ENCODE measurements around the gene P4HB.

The P4HB gene

GRCh38 chr17:81870131-81870980, 10.0 kb upstream of the P4HB start:
- peak; percentile 89 for TF ChIP-seq ZFX (IDR thresholded peaks at IDR 0.05)
- TF ChIP-seq, protein P1, sequence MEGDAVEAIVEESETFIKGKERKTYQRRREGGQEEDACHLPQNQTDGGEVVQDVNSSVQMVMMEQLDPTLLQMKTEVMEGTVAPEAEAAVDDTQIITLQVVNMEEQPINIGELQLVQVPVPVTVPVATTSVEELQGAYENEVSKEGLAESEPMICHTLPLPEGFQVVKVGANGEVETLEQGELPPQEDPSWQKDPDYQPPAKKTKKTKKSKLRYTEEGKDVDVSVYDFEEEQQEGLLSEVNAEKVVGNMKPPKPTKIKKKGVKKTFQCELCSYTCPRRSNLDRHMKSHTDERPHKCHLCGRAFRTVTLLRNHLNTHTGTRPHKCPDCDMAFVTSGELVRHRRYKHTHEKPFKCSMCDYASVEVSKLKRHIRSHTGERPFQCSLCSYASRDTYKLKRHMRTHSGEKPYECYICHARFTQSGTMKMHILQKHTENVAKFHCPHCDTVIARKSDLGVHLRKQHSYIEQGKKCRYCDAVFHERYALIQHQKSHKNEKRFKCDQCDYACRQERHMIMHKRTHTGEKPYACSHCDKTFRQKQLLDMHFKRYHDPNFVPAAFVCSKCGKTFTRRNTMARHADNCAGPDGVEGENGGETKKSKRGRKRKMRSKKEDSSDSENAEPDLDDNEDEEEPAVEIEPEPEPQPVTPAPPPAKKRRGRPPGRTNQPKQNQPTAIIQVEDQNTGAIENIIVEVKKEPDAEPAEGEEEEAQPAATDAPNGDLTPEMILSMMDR (conservative IDR thresholded peaks at IDR 0.05): no peak
- peak overlapping the region; percentile 100 for H3K27ac ChIP-seq

DNA sequence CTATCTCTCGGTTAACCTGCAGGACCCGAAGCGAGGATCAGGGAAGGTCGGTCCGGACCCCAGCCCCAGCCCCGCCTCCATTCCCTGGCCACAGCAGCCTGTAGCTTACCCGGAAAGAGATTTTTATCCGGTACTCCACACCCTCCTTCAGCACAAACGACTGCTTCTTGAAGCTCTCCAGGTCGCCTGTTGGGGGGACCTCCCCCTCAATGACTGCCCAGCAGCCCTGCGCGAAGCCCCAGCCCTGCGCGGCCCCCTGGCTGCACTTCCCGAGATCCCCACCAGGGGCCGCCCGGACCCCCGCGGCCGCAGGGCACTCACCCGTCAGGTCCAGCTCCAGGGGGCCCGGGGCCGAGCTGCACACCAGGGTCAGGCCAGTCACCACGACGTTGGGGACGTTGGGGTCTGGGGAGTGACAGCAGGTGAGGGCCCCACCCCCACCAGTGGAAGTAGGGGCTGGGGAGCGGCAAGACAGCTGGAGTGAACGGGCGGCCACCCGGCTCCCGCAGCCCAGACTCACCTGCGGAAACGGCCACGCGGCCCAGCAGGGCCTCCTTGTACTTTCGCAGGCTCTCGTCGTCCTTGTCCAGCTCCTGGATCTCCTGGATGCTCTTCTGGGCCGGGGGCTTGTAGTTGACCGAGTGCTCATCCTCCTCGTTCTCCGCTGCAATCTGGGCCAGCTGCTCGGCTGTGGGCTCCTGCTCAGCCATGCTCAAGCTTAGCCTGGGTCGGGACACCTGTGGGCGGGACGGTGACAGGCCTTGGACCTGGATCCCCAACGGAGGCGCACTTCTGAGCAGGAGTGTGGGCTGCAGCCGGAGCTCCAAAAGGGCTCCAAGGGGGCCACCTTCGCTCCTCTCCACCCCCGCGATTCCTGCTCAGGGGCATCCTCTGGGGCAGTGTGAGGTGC, 9.1 kb upstream of the P4HB start:
- TF ChIP-seq, protein P1 (conservative IDR thresholded peaks at IDR 0.05): peak; percentile 87
- peak; percentile 4; the same call in 1 of the 2 replicates for TF ChIP-seq ZFX (IDR thresholded peaks at IDR 0.05)
- peak overlapping the region; percentile 100 for H3K27ac ChIP-seq

- peak overlapping the region; percentile 100 for H3K27ac ChIP-seq
- TF ChIP-seq ZFX (IDR thresholded peaks at IDR 0.05): no peak
- TF ChIP-seq, protein P1 (conservative IDR thresholded peaks at IDR 0.05): no peak
Measured at GRCh38 chr17:81868674-81869220, 8.4 kb upstream of the P4HB start.

DNA sequence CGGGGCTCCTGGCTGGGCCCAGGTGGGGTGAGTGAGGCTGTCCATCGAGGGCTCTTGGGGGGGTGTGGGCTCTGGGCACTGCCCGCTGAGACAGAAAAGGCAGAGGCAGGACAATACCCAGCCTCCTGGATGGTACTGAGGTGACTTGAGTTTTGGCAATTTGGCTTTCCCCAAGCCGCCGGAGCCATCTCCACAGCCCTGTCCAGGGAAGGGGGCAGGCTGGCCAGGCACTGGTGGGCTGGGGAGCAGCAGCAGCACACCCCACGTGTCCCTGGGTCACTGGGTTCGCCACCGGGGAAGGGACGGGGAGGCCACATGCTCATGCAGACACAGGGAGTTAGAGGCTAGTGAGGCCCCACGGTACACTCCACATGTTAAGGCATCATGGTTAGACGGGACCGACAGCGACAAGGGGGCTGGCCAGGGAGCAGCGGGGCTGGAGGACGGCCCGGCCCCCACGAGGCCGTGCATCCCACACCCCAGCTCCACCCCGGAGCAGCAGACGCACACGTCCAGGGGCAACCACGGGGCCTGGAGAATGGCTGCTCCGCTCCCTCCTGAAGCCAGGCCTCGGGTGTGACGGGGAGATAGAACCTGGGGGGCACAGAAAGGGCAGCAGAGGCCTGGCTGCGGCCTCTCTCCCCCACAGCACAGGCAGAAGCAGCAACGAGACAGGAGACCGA, 7.8 kb upstream of the P4HB start:
- TF ChIP-seq ZFX (IDR thresholded peaks at IDR 0.05): peak; percentile 38; the same call in 1 of the 2 replicates
- TF ChIP-seq, protein P1 (conservative IDR thresholded peaks at IDR 0.05): no peak
- H3K27ac ChIP-seq: peak overlapping the region; percentile 100

- TF ChIP-seq, protein P1 (conservative IDR thresholded peaks at IDR 0.05): no peak
- no peak; the same call in 1 of the 2 replicates for TF ChIP-seq ZFX (IDR thresholded peaks at IDR 0.05)
- peak overlapping the region; percentile 100 for H3K27ac ChIP-seq
Measured at GRCh38 chr17:81867170-81867990, 7.0 kb upstream of the P4HB start.

DNA sequence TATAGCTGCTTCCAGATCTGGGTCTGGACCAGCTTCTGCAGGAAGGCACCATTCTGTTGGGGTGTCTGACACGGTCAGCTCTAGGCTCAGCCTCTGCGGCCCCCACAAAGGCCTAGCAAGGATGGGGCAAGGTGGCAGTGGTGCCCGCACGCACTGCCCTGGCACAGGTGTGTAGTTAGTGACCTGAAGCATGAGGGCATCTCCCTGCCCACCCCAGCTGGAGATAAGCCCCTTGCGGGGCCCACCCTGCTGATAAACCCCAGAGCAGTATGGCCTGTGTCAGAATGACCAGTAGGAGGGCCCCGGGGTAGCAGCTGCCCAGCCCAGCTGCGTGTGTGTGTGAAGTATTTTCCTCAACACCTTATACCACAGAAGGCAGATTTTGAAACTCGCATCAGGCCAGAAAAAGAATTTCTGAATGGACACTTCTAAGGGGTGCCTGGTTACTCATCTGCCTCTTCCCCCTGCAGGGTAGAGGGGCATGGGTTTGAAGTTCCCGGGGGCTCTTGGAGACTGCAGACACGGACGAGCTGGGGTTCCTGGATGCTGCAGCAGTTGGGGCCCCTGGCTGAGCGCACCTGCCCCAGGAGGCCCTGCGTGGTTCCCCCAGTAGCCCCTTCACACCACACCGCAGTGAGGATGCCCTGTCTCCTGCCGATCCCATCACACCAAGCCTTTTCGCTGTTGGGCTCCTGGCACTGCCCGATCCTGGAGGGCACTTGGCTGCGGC, 6.3 kb upstream of the P4HB start:
- H3K27ac ChIP-seq: peak overlapping the region; percentile 100
- TF ChIP-seq, protein P1 (conservative IDR thresholded peaks at IDR 0.05): no peak
- no peak for TF ChIP-seq ZFX (IDR thresholded peaks at IDR 0.05)
